WERI-Rb-1 (cell line): Measurements from ENCODE around the gene ANKRD24.

Source experiments
- DNase-seq: peaks from one replicate; pipeline ENCODE4 v3.0.0-alpha.2; 2020
- H3K27ac ChIP-seq: fragments of 250-450 bp; sonication (Bioruptor Pico); 2 replicates; pipeline ENCODE4 v1.5.1; 2020; ENCODE audit warnings: mild to moderate bottlenecking, moderate library complexity
- H3K27me3 ChIP-seq: fragments of 250-450 bp; sonication (Bioruptor Pico); 2 replicates; pipeline ENCODE4 v1.5.1; 2021; ENCODE audit warnings: mild to moderate bottlenecking, low read depth, moderate library complexity; ENCODE audit not compliant: insufficient read depth, severe bottlenecking
- H3K36me3 ChIP-seq: fragments of 250-450 bp; sonication (Bioruptor Pico); 2 replicates; pipeline ENCODE4 v1.5.1; 2020; ENCODE audit warnings: mild to moderate bottlenecking, moderate library complexity
- H3K4me3 ChIP-seq: 2 replicates; pipeline ENCODE4 v1.5.1; 2011; ENCODE audit warnings: low read depth, mild to moderate bottlenecking, control low read depth, low read length
- H3K9me3 ChIP-seq: fragments of 250-450 bp; sonication (Bioruptor Pico); 2 replicates; pipeline ENCODE4 v1.5.1; 2021; ENCODE audit warnings: mild to moderate bottlenecking, moderate library complexity; ENCODE audit not compliant: severe bottlenecking
- CTCF ChIP-seq: IDR thresholded peaks from 2 replicates; pipeline ENCODE4 v1.5.1; 2011; ENCODE audit warnings: low read depth, mild to moderate bottlenecking, control low read depth, inconsistent platforms, low read length

ANKRD24 gene

GRCh38 chr19:4258181-4258580 is 75.7 kb downstream of the ANKRD24 start:
- H3K27ac ChIP-seq: no peak overlapping the region
- H3K27me3 ChIP-seq: no peaks in the 10 kb centered on the region
- H3K9me3 ChIP-seq: peaks cover 3% of the 10 kb centered on the region
- no peak overlapping the region for H3K4me3 ChIP-seq
- H3K36me3 ChIP-seq: peaks cover 44% of the 10 kb centered on the region
- TF ChIP-seq CTCF: no peak
- no peak for DNase-seq

GRCh38 chr19:4260613-4261191 is 78.2 kb downstream of the ANKRD24 start:
- peaks cover 25% of the 10 kb centered on the region for H3K36me3 ChIP-seq

GRCh38 chr19:4264812-4265211 is 82.3 kb downstream of the ANKRD24 start:
- DNase-seq: no peak
- Histone ChIP-seq H3K27me3 (no peaks in the 10 kb centered on the region), H3K9me3 (no peaks in the 10 kb centered on the region), H3K27ac (no peak overlapping the region), H3K36me3 (peaks cover 27% of the 10 kb centered on the region), H3K4me3 (no peak overlapping the region)
- TF ChIP-seq CTCF: no peak

More at GRCh38 chr19:4260613-4261191, 78.2 kb downstream of the ANKRD24 start:
- DNase-seq: no peak
- Histone ChIP-seq H3K27me3 (no peaks in the 10 kb centered on the region), H3K4me3 (no peak overlapping the region), H3K9me3 (no peaks in the 10 kb centered on the region), H3K27ac (no peak overlapping the region)
- no peak for TF ChIP-seq CTCF

- H3K27me3 ChIP-seq: no peaks in the 10 kb centered on the region
- TF ChIP-seq CTCF: no peak
- no peaks in the 10 kb centered on the region for H3K9me3 ChIP-seq
- no peak overlapping the region for H3K27ac ChIP-seq
- no peak overlapping the region for H3K4me3 ChIP-seq
- DNase-seq: no peak
- peaks cover 27% of the 10 kb centered on the region for H3K36me3 ChIP-seq
These were observed 83.9 kb downstream of the ANKRD24 start for GRCh38 chr19:4266253-4267000.

GRCh38 chr19:4267101-4267900 is 84.8 kb downstream of the ANKRD24 start:
- no peaks in the 10 kb centered on the region for H3K9me3 ChIP-seq
- no peaks in the 10 kb centered on the region for H3K27me3 ChIP-seq
- peak; percentile 79 for TF ChIP-seq CTCF
- DNase-seq: peak; percentile 69
- H3K36me3 ChIP-seq: peaks cover 21% of the 10 kb centered on the region
- no peak overlapping the region for H3K4me3 ChIP-seq
- no peak overlapping the region for H3K27ac ChIP-seq
